Body of pancreas (tissue), 4 donors: Measurements from ENCODE around the gene ENTPD7.

Source experiments
- POLR2A ChIP-seq, 3 donors: fragments of 450-650 bp; IDR thresholded peaks; one replicate each; pipeline ENCODE4 v1.6.1; 2016; ENCODE audit warnings: antibody characterized with exemption in 3 of 3, mild to moderate bottlenecking in 2 of 3
- TF ChIP-seq, protein P1 (sequence below), 7 experiments: fragments of 450-650 bp in 4 of 7; fragments of 200-600 bp in 3 of 7; sonication (generic) in 3 of 7; IDR thresholded peaks; one replicate each; pipeline ENCODE4 v1.5.1; 2016 to 2019; ENCODE audit warnings: antibody characterized with exemption in 7 of 7

GRCh38 chr10:99633832-99634231 lies 25.5 kb upstream of the ENTPD7 start:
- TF ChIP-seq, protein P1, sequence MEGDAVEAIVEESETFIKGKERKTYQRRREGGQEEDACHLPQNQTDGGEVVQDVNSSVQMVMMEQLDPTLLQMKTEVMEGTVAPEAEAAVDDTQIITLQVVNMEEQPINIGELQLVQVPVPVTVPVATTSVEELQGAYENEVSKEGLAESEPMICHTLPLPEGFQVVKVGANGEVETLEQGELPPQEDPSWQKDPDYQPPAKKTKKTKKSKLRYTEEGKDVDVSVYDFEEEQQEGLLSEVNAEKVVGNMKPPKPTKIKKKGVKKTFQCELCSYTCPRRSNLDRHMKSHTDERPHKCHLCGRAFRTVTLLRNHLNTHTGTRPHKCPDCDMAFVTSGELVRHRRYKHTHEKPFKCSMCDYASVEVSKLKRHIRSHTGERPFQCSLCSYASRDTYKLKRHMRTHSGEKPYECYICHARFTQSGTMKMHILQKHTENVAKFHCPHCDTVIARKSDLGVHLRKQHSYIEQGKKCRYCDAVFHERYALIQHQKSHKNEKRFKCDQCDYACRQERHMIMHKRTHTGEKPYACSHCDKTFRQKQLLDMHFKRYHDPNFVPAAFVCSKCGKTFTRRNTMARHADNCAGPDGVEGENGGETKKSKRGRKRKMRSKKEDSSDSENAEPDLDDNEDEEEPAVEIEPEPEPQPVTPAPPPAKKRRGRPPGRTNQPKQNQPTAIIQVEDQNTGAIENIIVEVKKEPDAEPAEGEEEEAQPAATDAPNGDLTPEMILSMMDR (IDR thresholded peaks at IDR 0.05) = no peak
- no peak for TF ChIP-seq POLR2A (IDR thresholded peaks at IDR 0.05)
